Coronary artery (tissue), 2 donors: Measurements from ENCODE around the gene GATM.

Experiments
- DNase-seq: peaks from one replicate; pipeline ENCODE4 v3.0.0-alpha.2; 2017; ENCODE audit warnings: low spot score
- H3K27ac ChIP-seq, 2 donors: fragments of 200-600 bp; sonication (generic); one replicate each; pipeline ENCODE4 v1.5.1; 2016 to 2019
- H3K4me3 ChIP-seq: fragments of 200-600 bp; sonication (generic); 2 replicates; pipeline ENCODE4 v1.5.1; 2016; ENCODE audit warnings: mild to moderate bottlenecking, moderate library complexity
- TF ChIP-seq, protein P1 (sequence below): fragments of 200-600 bp; sonication (generic); IDR thresholded peaks from one replicate; pipeline ENCODE4 v1.5.1; 2019; ENCODE audit warnings: antibody characterized with exemption

GATM gene

GRCh38 chr15:45409596-45409995, 31.3 kb upstream of the GATM start:
- Histone ChIP-seq H3K27ac (no peak overlapping the region), H3K4me3 (no peak overlapping the region)
- TF ChIP-seq, protein P1, sequence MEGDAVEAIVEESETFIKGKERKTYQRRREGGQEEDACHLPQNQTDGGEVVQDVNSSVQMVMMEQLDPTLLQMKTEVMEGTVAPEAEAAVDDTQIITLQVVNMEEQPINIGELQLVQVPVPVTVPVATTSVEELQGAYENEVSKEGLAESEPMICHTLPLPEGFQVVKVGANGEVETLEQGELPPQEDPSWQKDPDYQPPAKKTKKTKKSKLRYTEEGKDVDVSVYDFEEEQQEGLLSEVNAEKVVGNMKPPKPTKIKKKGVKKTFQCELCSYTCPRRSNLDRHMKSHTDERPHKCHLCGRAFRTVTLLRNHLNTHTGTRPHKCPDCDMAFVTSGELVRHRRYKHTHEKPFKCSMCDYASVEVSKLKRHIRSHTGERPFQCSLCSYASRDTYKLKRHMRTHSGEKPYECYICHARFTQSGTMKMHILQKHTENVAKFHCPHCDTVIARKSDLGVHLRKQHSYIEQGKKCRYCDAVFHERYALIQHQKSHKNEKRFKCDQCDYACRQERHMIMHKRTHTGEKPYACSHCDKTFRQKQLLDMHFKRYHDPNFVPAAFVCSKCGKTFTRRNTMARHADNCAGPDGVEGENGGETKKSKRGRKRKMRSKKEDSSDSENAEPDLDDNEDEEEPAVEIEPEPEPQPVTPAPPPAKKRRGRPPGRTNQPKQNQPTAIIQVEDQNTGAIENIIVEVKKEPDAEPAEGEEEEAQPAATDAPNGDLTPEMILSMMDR = no peak
- no peak for DNase-seq

DNA sequence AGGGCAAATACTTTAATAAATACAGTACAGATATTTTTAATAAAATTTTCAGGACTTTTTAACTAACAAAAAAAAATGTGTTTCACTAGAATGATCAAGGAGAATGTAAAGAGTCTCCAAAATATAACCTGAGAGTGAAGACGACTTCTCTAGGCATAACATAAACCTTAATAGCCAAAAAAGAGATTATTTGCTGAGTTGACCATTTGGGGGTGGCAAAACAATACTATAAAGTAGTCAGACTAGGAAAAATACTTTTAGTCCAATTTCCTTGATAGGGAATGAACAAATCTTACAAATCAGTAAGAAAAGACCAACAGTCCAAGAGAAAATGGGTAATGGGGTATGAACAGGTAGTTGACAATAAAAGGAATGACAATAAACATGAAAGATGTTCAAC, 29.4 kb upstream of the GATM start:
- no peak for DNase-seq
- H3K27ac ChIP-seq = no peak overlapping the region
- TF ChIP-seq, protein P1 = no peak

DNA sequence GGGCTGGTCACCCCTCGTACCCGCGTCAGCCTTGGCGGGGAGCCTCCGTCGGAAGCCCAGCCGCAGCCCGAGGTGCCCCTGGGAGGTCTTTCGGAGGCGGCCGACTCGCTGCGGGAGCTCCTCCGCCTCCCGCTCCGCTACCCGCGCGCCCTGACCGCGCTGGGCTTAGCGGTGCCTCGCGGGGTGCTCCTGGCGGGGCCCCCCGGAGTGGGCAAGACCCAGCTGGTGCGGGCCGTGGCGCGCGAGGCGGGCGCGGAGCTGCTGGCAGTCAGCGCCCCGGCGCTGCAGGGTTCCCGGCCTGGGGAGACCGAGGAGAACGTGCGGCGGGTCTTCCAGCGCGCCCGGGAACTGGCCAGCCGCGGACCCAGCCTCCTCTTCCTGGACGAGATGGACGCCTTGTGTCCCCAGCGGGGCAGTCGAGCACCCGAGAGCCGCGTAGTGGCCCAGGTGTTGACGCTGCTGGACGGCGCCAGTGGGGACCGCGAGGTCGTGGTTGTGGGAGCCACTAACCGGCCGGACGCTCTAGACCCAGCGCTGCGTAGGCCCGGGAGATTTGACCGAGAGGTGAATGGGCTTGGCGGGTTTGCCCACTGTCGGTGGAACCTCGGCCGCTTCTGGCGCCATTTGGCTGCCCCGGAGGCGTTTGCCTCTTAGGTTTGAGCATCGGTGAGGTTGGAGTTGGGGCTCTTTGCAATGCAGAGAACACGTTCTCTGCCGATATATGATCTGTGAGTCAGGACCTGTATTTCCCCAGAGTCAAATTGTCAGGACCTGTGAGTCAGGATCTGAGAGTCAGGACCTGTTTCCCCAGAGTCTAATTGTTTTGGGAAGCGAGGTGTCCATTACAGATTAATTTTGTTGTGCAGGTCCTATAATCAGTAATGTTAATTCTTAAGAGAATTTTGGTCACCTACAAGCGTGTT, 24.9 kb upstream of the GATM start:
- H3K27ac ChIP-seq = peak overlapping the region; percentile 71 to 92
- TF ChIP-seq, protein P1 = no peak
- DNase-seq = peak; percentile 75

More for the DNA sequence above, 29.4 kb upstream of the GATM start:
- H3K4me3 ChIP-seq = no peak overlapping the region

DNA sequence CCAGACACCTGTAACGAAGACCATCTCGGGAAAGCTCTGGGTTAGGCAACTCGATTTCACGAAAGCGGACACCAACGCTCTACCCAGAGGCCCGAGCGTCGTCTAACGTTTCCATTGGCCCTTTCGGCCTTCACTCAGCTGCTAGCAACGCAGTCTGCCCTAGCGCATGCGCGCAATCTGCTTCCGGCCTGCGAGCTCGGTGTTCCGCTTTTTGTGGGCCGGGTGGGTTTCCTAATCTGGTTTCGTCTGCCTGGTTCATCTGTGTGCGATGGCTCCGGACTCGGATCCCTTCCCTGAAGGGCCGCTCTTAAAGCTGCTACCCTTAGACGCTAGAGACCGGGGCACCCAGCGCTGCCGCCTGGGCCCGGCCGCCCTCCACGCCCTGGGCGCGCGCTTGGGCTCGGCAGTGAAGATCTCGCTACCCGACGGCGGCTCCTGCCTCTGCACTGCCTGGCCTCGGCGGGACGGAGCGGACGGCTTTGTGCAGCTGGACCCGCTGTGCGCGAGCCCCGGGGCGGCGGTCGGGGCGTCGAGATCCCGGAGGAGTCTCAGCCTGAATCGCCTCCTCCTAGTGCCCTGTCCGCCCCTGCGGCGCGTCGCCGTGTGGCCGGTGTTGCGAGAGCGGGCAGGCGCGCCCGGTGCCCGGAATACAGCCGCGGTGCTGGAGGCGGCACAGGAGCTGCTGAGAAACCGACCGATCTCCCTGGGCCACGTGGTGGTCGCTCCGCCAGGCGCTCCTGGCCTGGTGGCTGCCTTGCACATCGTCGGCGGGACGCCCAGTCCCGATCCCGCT, 24.0 kb upstream of the GATM start:
- H3K27ac ChIP-seq = peak overlapping the region; percentile 71 to 92
- DNase-seq = peak; percentile 97
- H3K4me3 ChIP-seq = peak overlapping the region; percentile 97
- TF ChIP-seq, protein P1 = no peak

More for the DNA sequence above, 24.9 kb upstream of the GATM start:
- peak overlapping the region; percentile 97 for H3K4me3 ChIP-seq

DNA sequence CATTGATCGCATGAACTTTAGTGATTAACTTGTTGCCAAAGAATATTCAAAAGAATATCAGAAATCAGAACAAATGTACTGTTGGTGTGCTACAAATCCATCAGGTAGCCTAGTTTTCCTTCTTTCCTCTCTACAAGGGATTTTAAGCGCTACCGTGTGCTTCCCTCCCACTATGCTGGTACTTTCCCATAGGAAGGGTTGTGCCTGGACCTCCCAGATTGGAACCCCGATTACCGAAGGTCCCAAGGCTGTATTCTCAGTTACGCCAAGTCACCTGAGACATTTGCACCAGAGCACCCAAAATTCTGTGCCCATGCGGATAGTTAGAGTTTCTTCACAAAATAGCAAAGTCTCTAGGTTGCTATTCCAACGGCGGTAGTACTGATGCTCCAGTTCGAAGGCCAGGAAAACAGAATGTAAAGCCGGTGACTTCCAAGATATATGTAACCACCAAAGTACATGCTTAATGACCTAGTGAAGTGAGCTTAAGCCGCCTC, 23.4 kb upstream of the GATM start:
- TF ChIP-seq, protein P1 = no peak
- H3K27ac ChIP-seq = peak overlapping the region; percentile 71 to 92
- peak; percentile 74 for DNase-seq
- peak overlapping the region; percentile 97 for H3K4me3 ChIP-seq

DNA sequence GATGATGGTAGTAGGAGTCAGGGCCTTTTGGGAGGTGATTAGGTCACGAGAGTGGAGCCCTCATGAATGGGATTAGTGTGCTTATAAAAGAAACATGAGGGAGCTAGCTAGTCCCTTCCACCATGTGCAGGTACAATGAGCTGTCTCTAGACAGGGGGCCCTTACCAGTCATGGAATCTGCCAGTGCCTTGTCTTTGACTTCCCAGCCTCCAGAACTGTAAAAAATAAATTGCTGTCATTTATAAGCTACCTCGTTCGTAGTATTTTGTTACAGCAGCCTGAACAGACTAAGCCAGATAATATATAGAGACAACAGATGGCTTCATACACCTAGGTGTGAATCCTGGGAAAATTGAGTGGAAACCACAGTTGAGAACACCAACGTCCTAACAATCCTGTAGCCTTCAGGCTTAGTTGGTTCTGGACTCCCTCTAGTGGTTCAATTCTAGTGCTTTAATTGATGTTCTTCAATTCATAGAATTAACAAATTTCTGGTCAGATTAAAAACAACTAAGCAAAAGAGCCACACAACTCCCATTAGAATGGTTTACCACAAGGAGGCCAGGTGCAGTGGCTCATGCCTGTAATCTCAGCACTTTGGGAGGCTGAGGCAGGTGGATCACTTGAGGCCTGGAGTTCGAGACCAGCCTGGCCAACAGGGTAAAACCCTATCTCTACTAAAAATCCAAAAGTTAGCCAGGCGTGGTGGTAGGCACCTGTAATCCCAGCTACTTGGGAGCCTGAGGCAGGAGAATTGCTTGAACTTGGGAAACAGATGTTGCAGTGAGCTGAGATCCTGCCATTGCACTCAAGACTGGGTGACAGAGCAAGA, 21.3 kb upstream of the GATM start:
- H3K4me3 ChIP-seq = no peak overlapping the region
- H3K27ac ChIP-seq = no peak overlapping the region
- no peak for DNase-seq
- TF ChIP-seq, protein P1 = peak; percentile 61
